GM19238 (cell line): ENCODE measurements around the gene DEFB125.
"Not testable (repeated sequence)": the region's sequence is repeated elsewhere in the genome, so short reads cannot be mapped to it uniquely, and the experiment has no call there.

Source experiments
- DNase-seq: peaks from one replicate; pipeline ENCODE4 v3.0.0; 2011; ENCODE audit warnings: low spot score; ENCODE audit not compliant: insufficient read length

Gene DEFB125

GRCh38 chr20:87401-87800 is at the start of gene DEFB125:
Gene DEFB125 (plus strand): TSS chr20:87672. CDS start chr20:87710, 38 bp downstream.
- DNase-seq = no peak

- DNase-seq = no peak
Observed at GRCh38 chr20:60035-60918, 27.2 kb upstream of the DEFB125 start.

GRCh38 chr20:61230-61629 is 26.2 kb upstream of the DEFB125 start:
- DNase-seq = no peak

GRCh38 chr20:61757-62156 is 25.7 kb upstream of the DEFB125 start:
- DNase-seq = no peak

GRCh38 chr20:62487-62886 is 25.0 kb upstream of the DEFB125 start:
- DNase-seq = no peak

- no peak for DNase-seq
Observed at GRCh38 chr20:64026-64603, 23.4 kb upstream of the DEFB125 start.

GRCh38 chr20:64766-65322 is 22.6 kb upstream of the DEFB125 start:
- DNase-seq = no peak

GRCh38 chr20:77231-77630 is 10.2 kb upstream of the DEFB125 start:
- DNase-seq = no peak

- no peak for DNase-seq
Observed at GRCh38 chr20:78338-78737, 9.1 kb upstream of the DEFB125 start.

- no peak for DNase-seq
Observed at GRCh38 chr20:79565-79964, 7.9 kb upstream of the DEFB125 start.

GRCh38 chr20:90651-91050 is 3.2 kb downstream of the DEFB125 start:
- DNase-seq = no peak

- no peak for DNase-seq
Observed at GRCh38 chr20:93641-94040, 6.2 kb downstream of the DEFB125 start.

GRCh38 chr20:95215-95614 is 7.7 kb downstream of the DEFB125 start:
- DNase-seq = no peak

GRCh38 chr20:97691-98090 is 10.2 kb downstream of the DEFB125 start:
- DNase-seq = not testable (repeated sequence)

GRCh38 chr20:101975-102374 is 14.5 kb downstream of the DEFB125 start:
- no peak for DNase-seq

- no peak for DNase-seq
Observed at GRCh38 chr20:103456-103855, 16.0 kb downstream of the DEFB125 start.

- DNase-seq = no peak
Observed at GRCh38 chr20:112396-112795, 24.9 kb downstream of the DEFB125 start.

GRCh38 chr20:117518-117917 is 30.0 kb downstream of the DEFB125 start:
- no peak for DNase-seq

GRCh38 chr20:129786-130323 is 42.4 kb downstream of the DEFB125 start:
- not testable (repeated sequence) for DNase-seq

- DNase-seq = no peak
Observed at GRCh38 chr20:137668-138490, 50.4 kb downstream of the DEFB125 start.

GRCh38 chr20:142290-142689 is 54.8 kb downstream of the DEFB125 start, which contains the start of gene DEFB126:
Gene DEFB126 (plus strand): TSS chr20:142590. CDS start chr20:142629, 39 bp downstream.
- DNase-seq = no peak
